ENCODE measurements around the gene TTC4.

GRCh38 chr1:54679706-54680105, 36.0 kb upstream of the TTC4 start:
- TF ChIP-seq CTCF (IDR thresholded peaks at IDR 0.05) (no peak), POLR2AphosphoS5 (IDR thresholded peaks at IDR 0.05; ENCODE audit: low read depth, low read length) (no peak), TCF7L2 (IDR thresholded peaks at IDR 0.05; ENCODE audit: low read depth, low read length) (no peak)
- TF ChIP-seq, protein P1, sequence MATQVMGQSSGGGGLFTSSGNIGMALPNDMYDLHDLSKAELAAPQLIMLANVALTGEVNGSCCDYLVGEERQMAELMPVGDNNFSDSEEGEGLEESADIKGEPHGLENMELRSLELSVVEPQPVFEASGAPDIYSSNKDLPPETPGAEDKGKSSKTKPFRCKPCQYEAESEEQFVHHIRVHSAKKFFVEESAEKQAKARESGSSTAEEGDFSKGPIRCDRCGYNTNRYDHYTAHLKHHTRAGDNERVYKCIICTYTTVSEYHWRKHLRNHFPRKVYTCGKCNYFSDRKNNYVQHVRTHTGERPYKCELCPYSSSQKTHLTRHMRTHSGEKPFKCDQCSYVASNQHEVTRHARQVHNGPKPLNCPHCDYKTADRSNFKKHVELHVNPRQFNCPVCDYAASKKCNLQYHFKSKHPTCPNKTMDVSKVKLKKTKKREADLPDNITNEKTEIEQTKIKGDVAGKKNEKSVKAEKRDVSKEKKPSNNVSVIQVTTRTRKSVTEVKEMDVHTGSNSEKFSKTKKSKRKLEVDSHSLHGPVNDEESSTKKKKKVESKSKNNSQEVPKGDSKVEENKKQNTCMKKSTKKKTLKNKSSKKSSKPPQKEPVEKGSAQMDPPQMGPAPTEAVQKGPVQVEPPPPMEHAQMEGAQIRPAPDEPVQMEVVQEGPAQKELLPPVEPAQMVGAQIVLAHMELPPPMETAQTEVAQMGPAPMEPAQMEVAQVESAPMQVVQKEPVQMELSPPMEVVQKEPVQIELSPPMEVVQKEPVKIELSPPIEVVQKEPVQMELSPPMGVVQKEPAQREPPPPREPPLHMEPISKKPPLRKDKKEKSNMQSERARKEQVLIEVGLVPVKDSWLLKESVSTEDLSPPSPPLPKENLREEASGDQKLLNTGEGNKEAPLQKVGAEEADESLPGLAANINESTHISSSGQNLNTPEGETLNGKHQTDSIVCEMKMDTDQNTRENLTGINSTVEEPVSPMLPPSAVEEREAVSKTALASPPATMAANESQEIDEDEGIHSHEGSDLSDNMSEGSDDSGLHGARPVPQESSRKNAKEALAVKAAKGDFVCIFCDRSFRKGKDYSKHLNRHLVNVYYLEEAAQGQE (IDR thresholded peaks at IDR 0.05; ENCODE audit: insufficient read depth in 1 of 2, low read depth in 2 of 2, low read length in 1 of 2) = no peak

All from Panc1 (cell line).